Measurements from ENCODE around the gene HIPK4. TPM values are rescaled to one million over a fixed set of nuclear protein-coding genes. Genes with fewer than 3 reads are reported as not detected.

The HIPK4 gene
- total and polyA plus RNA-seq, 9 of the 15 experiments (the other 6 are each of a cell fraction or from before 2014, with no cell fraction given) = 0.06 to 0.09 TPM; not detected in 7

- TF ChIP-seq ZFP36 (IDR thresholded peaks at IDR 0.05; ENCODE audit: low read depth, low read length, partially characterized antibody) (peak; percentile 87), TBP (optimal IDR thresholded peaks at IDR 0.05; ENCODE audit: low read depth, low read length) (peak; percentile 75), HNRNPLL (IDR thresholded peaks at IDR 0.05; ENCODE audit: low read depth, low read length, poor library complexity, severe bottlenecking) (peak; percentile 46), RAD51 (IDR thresholded peaks at IDR 0.05; ENCODE audit: borderline replicate concordance, low read depth) (no peak), MYNN (IDR thresholded peaks at IDR 0.05) (peak; percentile 86), MYNN (CRISPR knock-in tag; IDR thresholded peaks at IDR 0.05) (no peak), ZNF445 (CRISPR knock-in tag; IDR thresholded peaks at IDR 0.05; ENCODE audit: low read depth) (no peak), RAD21 (CRISPR knock-in tag; conservative IDR thresholded peaks at IDR 0.05 in 1 of 2, IDR thresholded peaks at IDR 0.05 in 1 of 2) (peak; percentile 72 to 80), ZNF449 (CRISPR knock-in tag; IDR thresholded peaks at IDR 0.05) (no peak), SMARCA5 (IDR thresholded peaks at IDR 0.05) (no peak), MXI1 (IDR thresholded peaks at IDR 0.05; ENCODE audit: low read depth, low read length) (0 out of 2 replicates have a peak, but pooled peaks have one; percentile 44), FOXJ2 (tag; IDR thresholded peaks at IDR 0.05) (no peak), ZNF395 (CRISPR knock-in tag; IDR thresholded peaks at IDR 0.05) (no peak; the same call in 1 of the 2 replicates), NONO (IDR thresholded peaks at IDR 0.05; ENCODE audit: low read depth in 2 of 2, low read length in 1 of 2) (peak in 1 of 2 experiments; percentile 66; a peak in 2 of 4 replicates), NELFE (IDR thresholded peaks at IDR 0.05; ENCODE audit: insufficient read depth, insufficient read length) (no peak), ZNF507 (tag; conservative IDR thresholded peaks at IDR 0.05) (no peak), FOXO4 (CRISPR knock-in tag; IDR thresholded peaks at IDR 0.05) (no peak)
Measured at GRCh38 chr19:40420766-40421765, 31.1 kb upstream of the HIPK4 start (continued).

All from K562 (cell line).